Stimulated activated CD8-positive, alpha-beta memory T cell treated with anti-CD3 and anti-CD28 coated beads, Interleukin-7, amount 100 ng/mL, for 1 hour (primary cell): ENCODE data around the gene SLC22A17.
"Not testable (repeated sequence)": the region's sequence is repeated elsewhere in the genome, so short reads cannot be mapped to it uniquely, and the experiment has no call there.

Source experiments
- DNase-seq, 2 donors: peaks; one replicate each; pipeline ENCODE4 v3.0.0-alpha.2; 2020; ENCODE audit warnings: low read depth in 2 of 2

SLC22A17 gene

GRCh38 chr14:23339506-23340268 lies 13.0 kb downstream of the SLC22A17 start:
- DNase-seq: no peak

- DNase-seq: no peak
Observed at GRCh38 chr14:23335623-23336022, 17.1 kb downstream of the SLC22A17 start.

- peak in 1 of 2 donors; percentile 38 for DNase-seq
Observed at GRCh38 chr14:23327947-23328744, 24.5 kb downstream of the SLC22A17 start.

- no peak for DNase-seq
Observed at GRCh38 chr14:23326491-23327332, 26.0 kb downstream of the SLC22A17 start.

- DNase-seq: not testable (repeated sequence)
Observed at GRCh38 chr14:23325746-23326145, 26.9 kb downstream of the SLC22A17 start.

DNA sequence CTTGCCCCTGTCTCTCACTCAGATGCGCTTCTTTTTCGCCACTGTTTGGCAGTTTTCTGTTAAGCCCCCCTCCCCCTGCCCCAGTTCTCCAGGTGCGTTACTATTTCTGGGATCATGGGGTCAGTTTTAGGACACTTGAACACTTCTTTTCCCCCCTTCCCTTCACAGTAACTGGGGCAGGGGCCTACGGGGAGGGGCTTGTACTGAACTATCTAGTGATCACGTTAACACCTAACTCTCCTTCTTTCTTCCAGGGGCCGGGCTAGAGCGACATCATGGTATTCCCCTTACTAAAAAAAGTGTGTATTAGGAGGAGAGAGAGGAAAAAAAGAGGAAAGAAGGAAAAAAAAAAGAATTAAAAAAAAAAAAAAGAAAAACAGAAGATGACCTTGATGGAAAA lies 27.7 kb downstream of the SLC22A17 start:
- no peak for DNase-seq

- DNase-seq: no peak
Observed at GRCh38 chr14:23324455-23324846, 28.2 kb downstream of the SLC22A17 start.

- no peak for DNase-seq
Observed at GRCh38 chr14:23323838-23324454, 28.7 kb downstream of the SLC22A17 start.

DNA sequence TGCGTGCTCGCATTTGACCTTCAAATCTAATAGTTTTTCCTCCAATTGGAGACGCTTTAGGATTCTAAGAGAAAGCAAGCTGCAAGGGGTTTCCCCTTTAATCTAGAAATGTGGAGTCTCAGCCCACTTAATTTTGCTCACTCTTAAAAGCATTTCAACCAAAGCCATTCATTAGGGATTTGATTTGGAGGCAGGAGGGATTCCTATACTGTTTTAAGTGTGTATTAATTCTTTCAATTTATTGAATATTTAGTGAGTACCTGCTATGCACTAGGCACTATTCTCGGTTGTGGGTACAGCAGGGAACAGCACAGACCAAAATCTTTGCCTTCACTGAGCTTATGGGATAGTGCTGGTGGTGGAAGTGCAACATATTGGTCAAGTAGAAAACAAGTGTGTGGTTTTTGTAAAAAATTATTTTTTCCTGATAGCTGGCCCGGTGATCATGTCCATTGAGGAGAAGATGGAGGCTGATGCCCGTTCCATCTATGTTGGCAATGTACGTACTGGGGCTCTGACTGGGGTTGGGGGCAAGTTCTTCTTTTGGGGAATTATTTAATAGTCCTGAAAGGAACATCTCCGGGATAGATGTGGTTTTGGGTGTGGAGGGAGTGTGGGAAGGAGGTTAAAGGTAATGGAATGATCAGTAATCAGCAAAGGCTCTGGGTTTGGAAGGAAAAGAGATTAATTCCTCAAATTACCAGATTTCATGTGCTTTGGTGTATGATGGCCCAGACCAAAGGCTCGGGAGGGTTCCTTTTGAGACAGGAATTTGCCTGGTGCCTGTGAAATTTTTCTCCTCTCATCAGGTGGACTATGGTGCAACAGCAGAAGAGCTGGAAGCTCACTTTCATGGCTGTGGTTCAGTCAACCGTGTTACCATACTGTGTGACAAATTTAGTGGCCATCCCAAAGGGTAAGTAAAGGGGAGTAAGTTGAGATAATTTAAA lies 29.8 kb downstream of the SLC22A17 start:
- DNase-seq: no peak

DNA sequence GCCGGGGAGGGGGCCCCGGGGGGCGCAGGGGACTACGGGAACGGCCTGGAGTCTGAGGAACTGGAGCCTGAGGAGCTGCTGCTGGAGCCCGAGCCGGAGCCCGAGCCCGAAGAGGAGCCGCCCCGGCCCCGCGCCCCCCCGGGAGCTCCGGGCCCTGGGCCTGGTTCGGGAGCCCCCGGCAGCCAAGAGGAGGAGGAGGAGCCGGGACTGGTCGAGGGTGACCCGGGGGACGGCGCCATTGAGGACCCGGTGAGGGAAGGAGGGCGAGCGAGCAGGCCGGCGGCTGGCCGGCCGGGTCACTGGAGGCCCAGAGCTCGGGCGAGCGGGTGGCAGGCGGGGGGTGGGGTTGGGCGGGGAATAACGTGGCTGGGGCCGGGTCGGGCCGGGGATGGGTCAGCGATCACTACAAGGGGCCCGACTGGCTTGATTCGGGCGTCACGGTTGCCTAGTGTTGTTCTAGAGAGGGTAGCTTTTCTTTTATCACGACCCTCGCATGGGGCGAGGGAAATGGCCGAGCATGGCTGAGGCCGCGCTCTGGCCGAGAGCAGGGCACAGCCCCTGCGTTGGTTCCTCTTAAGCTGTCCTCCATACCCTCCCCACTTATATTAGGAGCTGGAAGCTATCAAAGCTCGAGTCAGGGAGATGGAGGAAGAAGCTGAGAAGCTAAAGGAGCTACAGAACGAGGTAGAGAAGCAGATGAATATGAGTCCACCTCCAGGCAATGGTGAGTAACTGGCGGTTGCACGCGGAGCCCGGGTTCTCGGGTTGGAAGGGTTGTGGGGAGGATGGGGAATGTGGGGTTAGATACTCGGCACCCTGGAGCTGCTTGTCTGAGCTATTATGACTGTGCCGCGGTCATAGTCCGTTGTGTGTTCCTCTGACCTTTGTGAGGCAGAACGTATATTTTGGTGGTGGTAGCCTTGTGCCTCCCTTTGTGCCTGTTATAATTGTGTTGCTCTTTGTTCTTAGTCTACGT lies 30.8 kb downstream of the SLC22A17 start:
- no peak for DNase-seq

- peak; percentile 88 to 90 for DNase-seq
Observed at GRCh38 chr14:23320584-23321571, 31.8 kb downstream of the SLC22A17 start, which contains the start of gene PABPN1. TSS of gene PABPN1 (plus strand) at chr14:23321457. CDS start at chr14:23321470, 13 bp downstream.

GRCh38 chr14:23319746-23320583 lies 32.7 kb downstream of the SLC22A17 start:
- DNase-seq: no peak

DNA sequence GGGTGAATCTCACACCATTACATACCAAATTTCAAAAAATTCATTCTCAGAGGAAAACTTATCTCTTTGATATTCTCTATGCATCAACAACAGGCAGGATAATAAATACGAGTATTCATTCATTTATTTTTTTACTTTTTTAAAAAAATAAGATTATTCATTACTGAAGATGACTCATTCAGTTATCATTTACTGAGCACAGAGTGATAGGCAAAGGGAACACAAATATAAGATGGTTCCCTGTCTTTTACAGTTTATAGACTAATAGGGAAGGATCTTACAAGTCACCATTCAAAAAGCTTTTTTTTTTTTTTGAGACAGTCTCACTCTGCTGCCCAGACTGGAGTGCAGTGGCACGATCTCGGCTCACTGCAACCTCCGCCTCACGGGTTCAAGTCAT lies 36.4 kb downstream of the SLC22A17 start:
- no peak for DNase-seq

DNA sequence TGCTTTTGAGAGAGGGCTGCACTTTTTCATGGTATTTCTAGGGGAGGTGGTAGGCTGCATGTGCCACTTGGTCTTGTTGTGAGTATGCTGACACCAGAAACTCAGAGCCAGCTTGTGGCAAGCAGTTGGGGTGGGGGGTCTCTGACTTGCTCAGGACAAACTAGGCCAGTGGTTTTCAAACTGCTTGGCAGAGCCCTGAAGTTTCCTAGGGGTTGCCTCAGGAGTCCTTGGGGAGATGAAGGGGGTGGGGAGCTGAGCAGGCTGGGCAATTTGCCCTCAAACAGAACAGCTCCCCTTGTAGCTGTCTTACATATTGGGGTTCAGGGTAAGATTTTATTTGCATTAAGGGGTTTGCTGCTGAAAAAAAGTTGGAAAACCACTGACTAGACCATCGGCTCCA lies 42.1 kb downstream of the SLC22A17 start:
- no peak for DNase-seq

DNA sequence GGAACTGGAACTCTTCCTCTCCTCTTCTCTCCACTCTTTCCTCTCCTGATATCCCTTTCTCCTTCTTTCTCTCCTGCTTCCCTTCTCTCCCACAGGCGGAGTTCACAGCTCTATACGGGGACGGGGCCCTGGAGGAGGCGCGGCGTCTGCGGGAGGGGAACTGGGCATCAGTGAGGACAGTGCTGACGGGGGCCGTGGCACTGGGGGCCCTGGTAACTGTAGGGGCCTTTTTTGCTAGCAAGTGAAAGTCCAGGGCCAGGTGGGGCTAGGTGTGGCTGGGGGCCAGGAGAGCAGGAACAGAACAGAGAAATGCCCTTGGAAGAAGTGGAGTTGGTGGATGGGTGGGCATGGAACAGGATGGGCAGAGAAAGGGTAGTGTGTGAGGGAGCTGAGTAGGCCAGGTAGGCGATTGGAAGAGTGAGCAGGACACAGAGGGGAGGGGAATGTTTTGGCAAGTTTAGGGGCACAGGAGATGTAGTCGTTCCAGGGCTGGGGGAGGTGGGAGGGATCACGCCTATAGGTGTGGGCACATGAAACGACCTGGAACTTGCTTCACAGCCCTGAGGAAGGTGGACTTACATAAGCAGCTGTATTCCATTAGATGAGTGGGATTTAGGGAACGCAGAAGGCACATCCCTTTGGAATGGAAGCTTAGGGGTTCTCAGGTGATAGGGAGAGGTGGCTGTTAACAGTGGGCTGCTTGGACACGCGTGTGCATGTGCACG lies 43.8 kb downstream of the SLC22A17 start:
- DNase-seq: no peak
